Cardiac muscle cell (in vitro differentiated cells and primary cell): Measurements from ENCODE around the gene SMOC1. TPM values are rescaled to one million over a fixed set of nuclear protein-coding genes. Genes with fewer than 3 reads are reported as not detected.

ENCODE experiments used
- DNase-seq, 2 donors: peaks; one replicate each; pipeline versions ENCODE4 v3.0.0 to v3.0.0-alpha.2; 2010 to 2017; ENCODE audit warnings: low read depth in 1 of 2, low spot score in 1 of 2
- H3K27ac ChIP-seq: fragments of 200-600 bp; sonication (generic); 2 replicates; pipeline ENCODE4 v1.5.1; 2016
- H3K27me3 ChIP-seq: fragments of 200-600 bp; sonication (generic); 2 replicates; pipeline ENCODE4 v1.6.0; 2016; ENCODE audit warnings: control low read depth
- H3K36me3 ChIP-seq: fragments of 200-600 bp; sonication (generic); 2 replicates; pipeline ENCODE4 v1.5.1; 2016; ENCODE audit warnings: control low read depth
- H3K4me1 ChIP-seq: fragments of 200-600 bp; sonication (generic); 2 replicates; pipeline ENCODE4 v1.8.1; 2017; ENCODE audit warnings: low read depth, mild to moderate bottlenecking, mixed run types
- H3K4me3 ChIP-seq: fragments of 200-600 bp; sonication (generic); 2 replicates; pipeline ENCODE4 v1.5.1; 2016; ENCODE audit warnings: mild to moderate bottlenecking
- H3K9me3 ChIP-seq: fragments of 200-600 bp; sonication (generic); 2 replicates; pipeline ENCODE4 v1.5.1; 2017; ENCODE audit warnings: low read depth, mild to moderate bottlenecking, control low read depth
- polyA plus RNA-seq: library from polyadenylated mRNA; unstranded; fragments of >200 nt; fragmentation: Nextera tagmentation; extraction: Ambion mirVana; gene quantifications from 2 replicates; pipeline ENCODE4 v1.2.1, GENCODE V29; 2016
- total RNA-seq: library from RNA; depleted of rRNA; stranded (reverse); fragments of >200 nt; gene quantifications from 2 replicates; pipeline ENCODE4 v1.2.3, GENCODE V29; 2016
- TF ChIP-seq, protein P1 (sequence below): IDR thresholded peaks from 2 replicates; pipeline ENCODE4 v1.5.1; 2012; ENCODE audit warnings: low read depth, mild to moderate bottlenecking, low read length

Gene SMOC1
- total and polyA plus RNA-seq, 2 experiments from 2014 or later: 1.9 to 24.7 TPM

DNA sequence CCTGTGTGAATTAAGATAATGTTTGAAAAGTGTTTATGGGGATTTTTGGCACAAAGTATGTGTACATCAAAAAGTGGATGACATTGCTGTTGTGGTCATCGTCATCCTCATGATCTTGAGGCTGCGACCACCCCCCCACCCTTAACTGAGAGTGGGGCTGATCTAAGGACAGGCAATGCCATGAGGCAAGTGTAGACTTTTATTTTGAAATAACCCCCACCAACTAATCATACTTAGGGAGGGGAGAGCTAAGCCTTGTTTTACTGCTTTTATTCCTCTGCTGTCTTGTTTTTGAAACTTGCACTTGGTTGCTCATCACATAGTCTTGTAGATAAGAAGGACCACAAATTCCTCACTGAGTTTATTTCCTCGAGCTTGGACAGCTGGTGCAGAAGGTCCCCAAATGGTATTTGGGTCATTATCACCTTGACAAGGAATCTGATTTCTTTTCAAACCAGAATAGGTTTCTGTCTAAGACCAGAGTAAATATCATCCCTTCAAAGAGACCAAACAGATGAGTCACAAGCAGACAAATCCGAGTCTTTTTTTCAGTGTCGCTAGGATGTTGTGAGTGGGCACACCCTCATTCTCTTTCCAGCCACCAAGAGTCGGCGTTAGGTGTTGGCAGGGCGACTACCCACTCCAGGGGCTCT is 23.9 kb upstream of the SMOC1 start:
- Histone ChIP-seq H3K4me3 (no peak overlapping the region), H3K4me1 (no peaks in the 10 kb centered on the region), H3K27ac (no peak overlapping the region), H3K27me3 (no peaks in the 10 kb centered on the region), H3K36me3 (no peaks in the 10 kb centered on the region), H3K9me3 (no peaks in the 10 kb centered on the region)
- DNase-seq: peak in 1 of 2 donors; percentile 9
- TF ChIP-seq, protein P1, sequence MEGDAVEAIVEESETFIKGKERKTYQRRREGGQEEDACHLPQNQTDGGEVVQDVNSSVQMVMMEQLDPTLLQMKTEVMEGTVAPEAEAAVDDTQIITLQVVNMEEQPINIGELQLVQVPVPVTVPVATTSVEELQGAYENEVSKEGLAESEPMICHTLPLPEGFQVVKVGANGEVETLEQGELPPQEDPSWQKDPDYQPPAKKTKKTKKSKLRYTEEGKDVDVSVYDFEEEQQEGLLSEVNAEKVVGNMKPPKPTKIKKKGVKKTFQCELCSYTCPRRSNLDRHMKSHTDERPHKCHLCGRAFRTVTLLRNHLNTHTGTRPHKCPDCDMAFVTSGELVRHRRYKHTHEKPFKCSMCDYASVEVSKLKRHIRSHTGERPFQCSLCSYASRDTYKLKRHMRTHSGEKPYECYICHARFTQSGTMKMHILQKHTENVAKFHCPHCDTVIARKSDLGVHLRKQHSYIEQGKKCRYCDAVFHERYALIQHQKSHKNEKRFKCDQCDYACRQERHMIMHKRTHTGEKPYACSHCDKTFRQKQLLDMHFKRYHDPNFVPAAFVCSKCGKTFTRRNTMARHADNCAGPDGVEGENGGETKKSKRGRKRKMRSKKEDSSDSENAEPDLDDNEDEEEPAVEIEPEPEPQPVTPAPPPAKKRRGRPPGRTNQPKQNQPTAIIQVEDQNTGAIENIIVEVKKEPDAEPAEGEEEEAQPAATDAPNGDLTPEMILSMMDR: no peak

DNA sequence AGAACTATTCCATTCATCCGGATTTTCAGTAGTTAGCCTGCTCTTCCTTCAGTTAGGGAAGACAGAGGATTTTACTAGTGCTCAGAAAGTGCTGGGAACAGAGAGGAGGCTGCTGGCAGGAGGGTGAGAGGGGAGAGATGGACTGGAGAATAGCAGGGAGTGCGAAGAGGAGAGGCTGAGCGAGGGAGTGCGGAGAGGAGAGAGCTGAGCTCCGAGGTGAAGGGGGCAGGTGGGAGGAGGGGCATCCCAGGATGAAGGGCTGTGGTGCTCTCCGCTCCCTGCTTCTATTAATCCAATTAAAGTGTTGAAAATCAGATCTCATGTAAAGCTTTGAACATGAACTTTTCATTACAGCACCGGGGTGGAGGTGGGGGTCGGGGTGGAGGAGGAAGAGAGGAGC is 20.4 kb upstream of the SMOC1 start:
- TF ChIP-seq, protein P1: no peak
- Histone ChIP-seq H3K4me1 (no peaks in the 10 kb centered on the region), H3K4me3 (no peak overlapping the region), H3K27ac (no peak overlapping the region), H3K27me3 (no peaks in the 10 kb centered on the region), H3K9me3 (no peaks in the 10 kb centered on the region), H3K36me3 (no peaks in the 10 kb centered on the region)
- no peak for DNase-seq

DNA sequence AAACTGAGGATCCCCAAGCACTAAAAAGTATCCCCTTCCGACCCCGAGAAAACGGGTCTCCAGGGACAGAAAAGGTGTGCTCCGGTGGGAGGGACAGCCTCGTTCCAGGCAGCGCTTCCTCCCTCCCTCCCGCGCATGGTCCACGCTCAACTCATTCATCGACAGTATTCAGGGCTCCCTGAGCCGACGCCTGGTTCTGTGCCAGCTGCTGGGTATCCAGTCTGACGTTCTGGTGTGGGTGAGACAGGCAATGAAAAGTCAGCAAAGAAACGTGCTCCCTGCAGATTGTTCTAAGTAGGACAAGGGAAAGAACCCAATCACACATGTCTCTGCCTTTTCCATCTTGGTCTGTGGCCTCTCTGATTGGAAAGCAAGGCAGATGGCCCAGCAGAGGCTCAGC is 19.6 kb upstream of the SMOC1 start:
- Histone ChIP-seq H3K36me3 (no peaks in the 10 kb centered on the region), H3K27ac (no peak overlapping the region), H3K4me3 (no peak overlapping the region)

DNA sequence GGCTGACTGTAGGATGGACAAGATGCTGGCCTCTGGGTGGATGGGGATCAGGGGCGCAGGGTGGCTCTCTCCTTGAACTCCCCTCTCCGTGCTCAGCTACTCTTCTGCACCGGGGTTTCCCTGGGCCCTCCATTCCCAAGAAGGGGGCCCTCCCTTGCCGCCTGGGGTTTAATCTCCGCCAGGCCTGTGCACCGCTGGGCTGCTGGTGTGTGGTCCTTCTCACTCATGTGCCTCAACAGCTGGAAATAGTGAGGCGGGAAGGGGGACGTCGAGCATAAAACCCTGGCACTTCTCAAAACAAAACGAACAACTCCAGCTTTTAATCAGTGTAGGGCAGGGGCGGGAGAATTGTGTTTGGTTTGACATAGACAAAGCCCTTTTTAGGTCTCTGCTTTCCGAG is 19.0 kb upstream of the SMOC1 start:
- no peak for DNase-seq

More for the DNA sequence above, 19.6 kb upstream of the SMOC1 start:
- no peak for DNase-seq
- Histone ChIP-seq H3K9me3 (no peaks in the 10 kb centered on the region), H3K4me1 (no peaks in the 10 kb centered on the region), H3K27me3 (no peaks in the 10 kb centered on the region)
- TF ChIP-seq, protein P1: no peak

DNA sequence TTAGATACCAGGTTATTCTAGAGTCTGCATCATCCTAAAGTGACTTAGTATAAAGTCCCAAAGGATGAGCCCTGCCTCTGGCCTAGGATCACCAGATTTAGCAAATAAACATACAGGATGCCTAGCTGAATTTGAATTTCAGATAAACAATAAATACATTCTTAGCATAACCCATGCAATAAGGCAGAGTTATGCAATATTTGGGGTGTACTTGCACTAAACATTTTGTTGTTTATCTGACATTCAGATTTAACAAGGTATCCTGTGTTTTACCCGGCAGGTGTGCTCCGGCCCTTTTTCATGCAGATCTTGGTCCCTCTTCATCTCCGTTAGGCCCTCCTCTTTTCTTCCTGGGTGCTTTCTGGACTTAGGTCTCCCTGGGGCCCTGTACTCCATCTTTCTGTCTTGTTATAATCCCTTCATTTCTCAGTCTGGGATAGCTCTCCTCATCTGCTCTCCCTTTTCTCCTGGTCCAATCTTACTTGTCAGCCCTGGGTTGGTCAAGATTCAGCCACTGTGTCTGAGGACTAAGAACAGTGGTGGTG is 18.1 kb upstream of the SMOC1 start:
- H3K9me3 ChIP-seq: no peaks in the 10 kb centered on the region
- H3K4me3 ChIP-seq: no peak overlapping the region
- no peaks in the 10 kb centered on the region for H3K4me1 ChIP-seq
- H3K27ac ChIP-seq: no peak overlapping the region
- no peak for DNase-seq
- no peaks in the 10 kb centered on the region for H3K27me3 ChIP-seq
- TF ChIP-seq, protein P1: no peak
- H3K36me3 ChIP-seq: no peaks in the 10 kb centered on the region

More for the DNA sequence above, 19.0 kb upstream of the SMOC1 start:
- Histone ChIP-seq H3K27ac (no peak overlapping the region), H3K9me3 (no peaks in the 10 kb centered on the region), H3K27me3 (no peaks in the 10 kb centered on the region), H3K36me3 (no peaks in the 10 kb centered on the region), H3K4me3 (no peak overlapping the region), H3K4me1 (no peaks in the 10 kb centered on the region)
- TF ChIP-seq, protein P1: no peak
